ENCODE data around the gene XKR7.
"Not testable (repeated sequence)": the region's sequence is repeated elsewhere in the genome, so short reads cannot be mapped to it uniquely, and the experiment has no call there.

Gene XKR7, protein sequence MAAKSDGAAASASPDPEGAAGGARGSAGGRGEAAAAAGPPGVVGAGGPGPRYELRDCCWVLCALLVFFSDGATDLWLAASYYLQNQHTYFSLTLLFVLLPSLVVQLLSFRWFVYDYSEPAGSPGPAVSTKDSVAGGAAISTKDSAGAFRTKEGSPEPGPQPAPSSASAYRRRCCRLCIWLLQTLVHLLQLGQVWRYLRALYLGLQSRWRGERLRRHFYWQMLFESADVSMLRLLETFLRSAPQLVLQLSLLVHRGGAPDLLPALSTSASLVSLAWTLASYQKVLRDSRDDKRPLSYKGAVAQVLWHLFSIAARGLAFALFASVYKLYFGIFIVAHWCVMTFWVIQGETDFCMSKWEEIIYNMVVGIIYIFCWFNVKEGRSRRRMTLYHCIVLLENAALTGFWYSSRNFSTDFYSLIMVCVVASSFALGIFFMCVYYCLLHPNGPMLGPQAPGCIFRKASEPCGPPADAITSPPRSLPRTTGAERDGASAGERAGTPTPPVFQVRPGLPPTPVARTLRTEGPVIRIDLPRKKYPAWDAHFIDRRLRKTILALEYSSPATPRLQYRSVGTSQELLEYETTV

DNA sequence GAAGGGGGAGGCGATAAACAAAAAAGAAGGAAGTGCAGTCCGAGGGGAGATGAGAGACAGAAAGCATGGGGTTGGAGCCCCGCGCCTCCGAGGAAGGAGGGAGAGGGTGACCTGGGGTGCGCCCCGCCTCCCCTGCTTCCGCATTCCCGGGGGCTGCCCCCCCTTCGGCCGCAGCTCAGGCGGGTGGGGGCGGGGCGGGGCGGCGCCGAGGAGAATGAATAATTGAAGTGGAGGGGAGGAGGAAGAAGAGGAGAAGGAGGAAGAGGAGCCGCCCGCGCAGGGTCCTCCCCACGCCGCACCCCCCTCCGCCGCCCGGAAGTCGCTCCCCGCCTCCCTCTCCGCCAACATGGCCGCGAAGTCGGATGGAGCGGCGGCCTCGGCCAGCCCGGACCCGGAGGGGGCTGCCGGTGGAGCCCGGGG lies at the start of gene XKR7:
Gene XKR7, plus strand, starts transcription at position 322 of the 420 bp plus-strand sequence. Its CDS starts 25 bp downstream, at position 347.
- no peak for DNase-seq

DNA sequence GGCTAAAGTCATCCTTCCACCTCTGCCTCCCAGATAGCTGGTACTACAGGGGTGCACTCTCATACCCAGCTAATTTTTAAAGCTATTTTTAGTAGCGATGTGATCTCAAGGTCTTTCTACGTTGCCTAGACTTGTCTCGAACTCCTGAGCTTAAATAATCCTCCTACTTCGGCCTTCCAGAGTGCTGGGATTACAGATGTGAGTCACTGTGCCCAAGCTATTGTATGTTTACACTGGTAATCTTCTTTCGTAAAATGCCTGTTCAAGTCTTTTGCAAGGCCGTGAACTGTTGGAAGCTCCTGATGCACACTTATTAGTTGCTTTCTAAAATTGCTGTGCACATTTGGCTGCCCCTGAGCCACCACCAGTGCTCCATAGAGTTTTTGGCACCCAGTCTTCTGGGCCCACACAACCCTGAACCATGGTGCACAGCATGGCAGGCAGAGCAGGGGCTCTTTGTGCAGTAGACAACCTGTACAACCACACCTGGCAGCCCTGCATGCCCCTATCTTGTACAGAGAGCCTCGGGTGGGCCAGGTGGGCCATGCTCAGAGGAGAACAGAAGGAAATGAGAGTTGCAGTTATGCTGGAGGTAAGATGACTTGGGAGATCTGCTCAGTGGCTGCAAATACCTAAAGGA lies 49.4 kb upstream of the XKR7 start:
- DNase-seq, result no peak

DNA sequence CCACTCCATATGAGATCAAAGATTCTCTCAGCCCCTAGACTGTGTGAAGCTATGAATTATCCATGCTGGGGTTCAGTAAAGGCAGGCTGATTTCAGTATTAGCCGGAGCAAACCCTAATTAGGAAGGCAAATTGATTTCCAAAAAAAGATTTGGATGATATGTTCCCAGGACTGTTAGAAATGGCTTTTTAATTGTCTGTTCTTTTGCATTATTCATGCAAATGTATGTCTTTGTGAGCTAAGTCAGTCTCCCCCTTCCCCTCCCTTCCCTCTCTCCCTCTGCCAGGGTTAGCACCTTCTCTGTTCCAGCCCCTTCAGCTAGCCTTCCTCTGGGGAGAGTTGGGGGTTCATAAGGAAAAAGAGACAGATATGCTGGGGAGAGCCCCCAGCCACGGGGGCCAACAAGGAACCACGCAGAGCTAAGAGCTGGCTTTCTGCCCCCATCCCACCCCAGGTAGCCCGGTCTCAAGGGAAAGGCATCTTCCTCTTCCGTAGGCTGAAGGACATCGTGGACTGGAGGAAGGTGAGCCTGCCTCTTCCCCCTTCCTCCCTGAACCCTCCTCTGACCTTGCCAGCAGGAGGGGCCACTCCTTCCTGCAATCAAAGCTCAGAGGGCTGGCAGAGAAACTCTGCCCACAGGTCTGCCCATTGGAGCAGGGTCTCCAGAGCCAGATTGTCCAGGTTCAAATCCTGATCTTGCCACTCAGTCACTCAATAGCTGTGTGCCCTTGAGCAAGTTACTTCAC lies 48.4 kb upstream of the XKR7 start:
- DNase-seq, result no peak

DNA sequence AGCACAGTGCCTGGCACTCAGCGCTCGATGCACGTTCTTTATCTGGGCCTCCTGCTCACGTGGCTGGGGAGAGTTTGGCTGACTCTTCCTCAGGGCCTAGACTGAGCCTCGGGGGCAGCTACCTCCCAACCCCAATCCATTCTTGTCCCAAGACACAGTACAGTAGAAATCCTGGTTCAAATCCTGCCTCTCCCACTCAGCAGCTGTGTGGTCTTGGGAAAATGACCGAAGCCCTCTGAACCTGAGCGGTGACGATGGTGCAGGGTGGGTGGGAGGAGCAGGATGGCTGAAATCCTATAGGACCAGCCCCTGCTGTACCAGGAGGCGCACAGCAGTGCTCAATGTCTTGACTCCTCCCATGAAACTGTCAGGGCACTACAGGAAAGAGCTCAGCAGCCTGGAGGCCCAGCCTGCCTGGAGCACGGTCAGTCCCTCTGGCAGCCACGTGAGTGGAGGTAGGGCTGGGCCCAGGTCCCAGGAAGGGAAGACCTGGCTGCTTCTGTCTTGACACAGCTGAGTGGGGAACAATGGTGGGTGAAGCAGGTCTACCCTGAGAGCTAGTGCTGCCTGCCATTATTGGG lies 47.6 kb upstream of the XKR7 start:
- DNase-seq, result no peak

DNA sequence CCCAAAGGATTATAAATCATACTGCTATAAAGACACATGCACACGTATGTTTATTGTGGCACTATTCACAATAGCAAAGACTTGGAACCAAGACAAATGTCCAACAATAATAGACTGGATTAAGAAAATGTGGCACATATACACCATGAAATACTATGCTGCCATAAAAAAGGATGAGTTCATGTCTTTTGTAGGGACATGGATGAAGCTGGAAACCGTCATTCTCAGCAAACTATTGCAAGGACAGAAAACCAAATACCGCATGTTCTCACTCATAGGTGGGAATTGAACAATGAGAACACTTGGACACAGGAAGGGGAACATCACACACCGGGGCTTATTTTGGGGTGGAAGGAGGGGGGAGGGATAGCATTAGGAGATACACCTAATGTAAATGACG lies 46.5 kb upstream of the XKR7 start:
- DNase-seq, result not testable (repeated sequence)

DNA sequence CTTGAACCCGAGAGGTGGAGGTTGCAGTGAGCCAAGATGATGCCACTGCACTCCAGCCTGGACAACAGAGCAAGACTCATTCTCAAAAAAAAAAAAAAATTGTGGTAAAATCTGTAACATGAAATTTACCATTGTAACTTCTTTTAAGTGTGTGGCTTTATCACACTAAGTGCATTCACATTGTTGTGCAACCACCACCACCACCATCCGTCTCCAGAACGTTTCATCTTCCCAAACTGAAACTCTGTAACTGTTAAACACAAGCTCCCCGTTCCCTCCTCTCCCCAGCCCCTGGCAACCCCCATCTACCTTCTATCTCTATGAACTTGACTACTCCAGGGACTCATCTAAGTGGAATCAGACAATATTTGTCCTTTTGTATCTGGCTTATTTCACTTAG lies 45.8 kb upstream of the XKR7 start:
- DNase-seq, result no peak

DNA sequence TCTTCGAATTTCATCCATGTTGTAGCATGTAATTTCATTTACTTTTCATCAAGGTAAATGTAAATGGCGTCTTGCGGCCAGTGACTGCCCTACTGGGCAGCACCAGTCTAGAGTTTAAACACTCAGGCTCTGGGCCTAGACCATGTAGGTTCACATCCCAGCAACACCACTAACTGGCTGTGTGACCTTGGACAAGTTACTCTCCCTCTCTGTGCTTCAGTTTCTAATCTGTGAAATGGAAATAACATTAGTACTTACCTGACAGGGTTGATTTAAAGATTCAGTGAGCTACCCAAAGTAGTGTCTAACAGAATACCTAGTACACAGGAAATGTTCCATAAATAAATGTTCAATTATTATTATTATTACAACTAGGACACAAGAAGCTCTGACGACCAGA lies 45.4 kb upstream of the XKR7 start:
- no peak for DNase-seq

DNA sequence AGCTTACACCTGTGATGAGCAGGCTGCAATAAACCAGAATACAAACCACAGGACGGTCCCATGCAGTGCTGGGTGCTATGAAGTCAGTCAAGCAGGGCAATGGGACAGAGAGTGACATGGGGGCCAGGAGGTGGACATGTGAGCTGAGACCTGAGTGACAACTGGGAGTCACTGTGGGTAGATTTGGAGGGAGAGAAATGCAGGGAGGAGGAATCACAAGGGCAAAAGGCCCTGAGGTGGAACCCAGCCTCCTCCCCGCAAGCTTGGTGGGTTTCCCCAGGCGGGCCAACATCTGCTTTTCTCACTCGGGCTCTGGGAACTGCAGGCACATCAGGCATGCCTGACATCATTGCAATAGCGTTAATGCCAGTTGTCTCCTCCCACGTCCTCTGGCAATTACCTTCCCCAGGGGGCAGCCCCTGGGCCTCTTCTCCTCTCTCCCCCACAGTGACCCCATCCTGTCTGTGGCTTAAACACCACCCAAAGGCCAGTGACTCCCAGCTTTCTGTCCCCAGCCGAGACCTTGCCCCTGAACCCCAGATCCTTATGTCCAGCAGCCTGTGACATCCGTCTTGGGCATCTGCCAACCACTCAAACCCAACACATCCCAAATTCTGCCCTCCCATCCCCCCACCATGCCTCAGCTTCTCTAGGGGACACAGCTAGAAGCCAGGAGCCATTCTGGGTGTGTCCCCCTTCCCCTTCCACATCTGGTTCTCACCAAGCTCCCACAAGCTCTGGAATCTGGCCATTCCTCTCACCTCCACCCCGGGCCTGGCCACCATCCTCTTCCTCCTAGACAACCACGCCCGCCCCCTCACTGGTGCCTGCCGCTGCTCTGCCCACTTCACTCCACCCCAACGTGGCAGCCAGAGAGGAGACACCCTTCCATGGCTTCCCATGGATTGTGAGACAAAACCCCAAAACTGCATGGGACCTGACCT lies 44.3 kb upstream of the XKR7 start:
- no peak for DNase-seq

DNA sequence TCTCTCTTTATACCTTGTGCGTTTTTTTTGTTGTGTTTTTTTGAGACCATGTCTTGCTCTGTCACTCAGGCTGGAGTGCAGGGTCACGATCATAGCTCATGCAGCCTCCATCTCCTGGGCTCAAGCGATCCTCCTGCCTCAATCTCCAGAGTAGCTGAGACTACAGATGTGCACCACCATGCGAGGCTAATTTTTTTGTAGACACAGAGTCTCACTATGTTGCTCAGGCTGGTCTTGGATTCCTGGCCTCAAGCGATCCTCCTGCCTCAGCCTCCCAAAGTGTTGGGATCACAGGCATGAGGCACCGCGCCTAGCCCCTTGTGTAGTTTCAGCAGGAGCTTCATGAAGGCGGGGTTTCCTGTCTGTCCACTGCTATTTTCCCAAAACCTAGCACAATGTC lies 43.4 kb upstream of the XKR7 start:
- DNase-seq, result no peak

DNA sequence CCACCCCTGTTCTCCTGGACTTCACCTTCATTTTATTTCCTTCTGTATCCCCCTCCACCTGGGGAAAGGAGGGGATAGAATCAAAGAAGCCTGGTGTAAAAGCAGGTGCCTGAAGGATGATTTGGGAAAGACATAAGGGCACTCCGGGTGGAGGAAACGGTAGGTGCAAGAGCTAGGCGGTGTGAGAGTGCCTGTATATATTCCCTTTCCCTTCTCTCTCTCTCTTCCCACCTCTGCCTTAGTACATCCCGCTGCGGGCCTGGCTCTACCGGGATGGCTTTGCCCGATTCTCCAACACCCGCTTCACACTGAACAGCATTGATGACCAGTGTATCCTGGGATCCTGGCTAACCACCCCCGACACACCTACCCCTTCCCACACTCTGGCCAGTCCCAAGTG lies 42.3 kb upstream of the XKR7 start:
- DNase-seq, result no peak

DNA sequence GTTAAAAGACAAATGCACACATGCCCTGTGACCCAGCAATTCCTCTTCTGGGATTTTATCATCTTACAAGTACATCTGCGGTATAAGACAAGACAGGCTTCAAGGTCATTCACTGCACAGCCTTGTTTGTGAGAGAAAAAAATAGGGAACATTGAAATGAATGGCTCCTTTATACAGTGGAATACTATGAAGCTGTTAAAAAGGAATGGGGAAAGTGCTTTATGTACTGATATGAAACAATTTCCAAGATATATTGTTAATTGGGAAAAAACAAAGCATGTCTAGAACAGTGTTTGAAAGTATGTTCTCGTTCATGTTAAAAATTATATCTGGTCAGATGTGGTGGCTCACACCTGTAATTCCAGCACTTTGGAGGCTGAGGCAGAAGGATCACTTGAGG lies 41.5 kb upstream of the XKR7 start:
- DNase-seq, result no peak

DNA sequence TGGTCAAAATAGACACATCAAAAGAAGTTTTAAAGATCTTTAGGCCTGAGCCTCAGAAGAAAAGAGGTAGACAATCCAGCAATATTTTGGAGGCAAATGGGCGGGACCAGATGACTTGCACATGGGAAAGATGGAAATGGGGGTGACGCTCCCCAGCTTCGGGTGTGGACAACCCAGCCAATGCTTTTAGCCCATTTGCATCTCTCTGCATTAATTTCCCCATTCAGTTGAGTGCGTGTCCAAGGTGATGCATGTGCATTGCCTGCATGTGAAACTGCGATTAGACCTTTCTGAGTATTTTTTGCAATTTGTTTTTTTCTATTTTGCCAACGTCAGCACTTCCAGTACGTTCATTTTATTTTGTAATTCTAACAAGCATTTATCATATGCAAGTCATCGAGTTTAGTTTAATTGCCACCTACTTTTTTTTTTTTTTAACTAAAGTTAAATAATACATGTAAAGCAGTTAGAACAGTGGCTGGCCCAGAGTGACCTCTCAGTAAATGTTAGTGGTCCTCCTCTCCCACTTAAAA lies 40.3 kb upstream of the XKR7 start:
- no peak for DNase-seq

DNA sequence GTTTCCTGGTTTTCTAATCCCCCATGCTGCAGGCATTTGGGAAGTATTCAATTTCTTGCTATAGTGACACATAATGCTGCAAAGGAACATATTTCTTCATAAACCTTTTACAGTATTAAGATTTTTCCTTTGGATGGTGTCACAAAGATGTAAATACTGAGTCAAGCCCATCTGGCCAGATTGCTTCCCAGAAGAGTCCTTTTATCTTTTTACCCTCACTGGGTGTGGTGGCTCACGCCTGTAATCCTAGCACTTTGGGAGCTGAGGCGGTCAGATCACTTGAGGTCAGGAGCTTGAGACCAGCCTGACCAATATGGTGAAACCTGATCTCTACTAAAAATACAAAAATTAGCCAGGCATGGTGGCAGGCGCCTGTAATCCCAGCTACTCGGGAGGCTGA lies 38.3 kb upstream of the XKR7 start:
- DNase-seq, result not testable (repeated sequence)

DNA sequence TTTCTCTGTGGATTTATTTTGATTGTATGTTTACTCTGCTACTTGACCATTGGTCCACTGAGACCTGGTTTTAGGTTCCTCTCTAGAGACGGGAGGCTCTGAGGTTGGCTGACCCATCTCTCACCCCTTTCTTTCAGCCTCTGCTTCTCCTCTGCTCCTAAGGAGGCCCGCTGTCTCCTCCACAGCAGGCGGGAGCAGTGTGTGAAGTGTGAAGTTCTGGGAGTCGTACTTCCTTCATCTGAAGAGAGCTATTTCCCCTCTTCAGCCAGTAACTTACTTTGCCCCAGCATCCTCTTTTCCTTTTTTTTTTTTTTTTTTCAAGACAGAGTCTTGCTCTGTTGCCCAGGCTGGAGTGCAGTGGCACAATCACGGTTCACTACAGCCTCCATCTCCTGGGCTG lies 37.2 kb upstream of the XKR7 start:
- DNase-seq, result no peak

DNA sequence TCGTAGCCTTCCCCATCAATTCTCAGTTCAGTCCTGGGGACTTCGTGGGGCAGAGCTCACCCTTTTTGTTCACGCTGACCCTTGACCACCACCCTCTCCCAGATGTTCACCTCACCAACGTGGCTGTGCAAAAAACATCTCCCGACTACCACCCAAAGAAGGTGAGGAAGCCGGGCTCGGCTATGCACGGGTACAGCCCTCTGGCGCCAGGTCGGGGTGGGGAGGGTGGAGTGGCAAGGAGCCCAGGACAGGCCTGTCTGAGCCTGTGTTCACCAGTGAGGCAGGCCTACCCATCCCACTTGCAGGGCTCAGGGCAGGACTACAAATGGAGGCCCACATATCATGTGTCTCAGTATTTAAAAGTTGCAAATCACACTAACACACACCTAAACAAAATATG lies 34.3 kb upstream of the XKR7 start:
- DNase-seq, result no peak

DNA sequence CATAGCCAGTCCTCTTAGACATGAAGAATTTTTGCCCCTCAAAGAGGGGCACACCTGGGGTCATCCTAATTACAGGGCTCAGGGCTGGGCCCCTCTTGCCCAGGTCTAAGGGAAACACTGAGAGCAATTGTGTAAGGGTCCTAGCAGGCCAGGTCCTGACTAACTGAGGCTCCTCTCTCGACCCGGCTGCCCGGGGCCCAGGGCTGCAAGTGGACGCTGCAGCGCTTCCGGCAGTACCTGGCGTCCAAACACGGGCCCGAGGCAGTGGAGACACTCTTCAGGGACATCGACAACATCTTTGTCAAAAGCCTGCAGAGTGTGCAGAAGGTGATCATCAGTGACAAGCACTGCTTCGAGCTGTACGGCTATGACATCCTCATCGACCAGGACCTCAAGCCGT lies 33.5 kb upstream of the XKR7 start:
- no peak for DNase-seq

DNA sequence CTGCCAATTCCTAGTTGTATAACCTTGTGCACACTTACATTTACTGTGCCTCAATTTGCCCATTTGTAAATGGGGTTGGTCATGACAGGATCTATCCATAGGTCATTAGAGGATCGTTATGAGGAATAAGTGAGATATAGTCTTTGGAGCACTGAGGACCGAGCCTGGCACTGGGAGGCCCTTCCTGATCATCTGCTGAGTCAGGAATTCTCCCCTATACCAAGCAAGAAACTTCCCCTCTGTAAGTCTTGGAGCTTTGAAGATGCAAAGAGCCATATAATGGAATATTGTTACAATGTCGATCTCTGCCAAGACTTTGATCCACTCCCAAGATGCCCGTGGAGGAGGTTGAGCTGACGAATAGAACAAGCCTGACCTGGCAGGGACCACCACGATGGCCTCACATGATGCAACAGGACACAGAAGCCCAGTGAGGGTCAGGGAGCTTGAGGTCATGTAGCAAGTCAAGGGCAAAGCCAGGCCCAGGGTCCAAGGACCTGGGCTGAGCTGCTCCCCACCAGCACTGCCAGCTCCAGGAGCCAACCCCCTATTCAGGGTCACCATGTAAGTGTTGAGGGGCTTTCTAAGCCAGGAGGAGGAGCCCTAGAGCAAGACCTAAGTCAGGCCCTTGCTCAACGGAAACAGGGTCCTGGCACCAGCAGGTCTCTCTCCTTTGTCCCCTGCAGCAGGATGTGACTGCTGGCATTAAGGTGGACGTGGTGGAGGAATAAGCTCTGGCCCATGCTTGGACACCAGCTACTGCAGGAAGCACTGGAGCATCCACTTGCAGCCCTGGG lies 32.8 kb upstream of the XKR7 start:
- DNase-seq, result no peak

DNA sequence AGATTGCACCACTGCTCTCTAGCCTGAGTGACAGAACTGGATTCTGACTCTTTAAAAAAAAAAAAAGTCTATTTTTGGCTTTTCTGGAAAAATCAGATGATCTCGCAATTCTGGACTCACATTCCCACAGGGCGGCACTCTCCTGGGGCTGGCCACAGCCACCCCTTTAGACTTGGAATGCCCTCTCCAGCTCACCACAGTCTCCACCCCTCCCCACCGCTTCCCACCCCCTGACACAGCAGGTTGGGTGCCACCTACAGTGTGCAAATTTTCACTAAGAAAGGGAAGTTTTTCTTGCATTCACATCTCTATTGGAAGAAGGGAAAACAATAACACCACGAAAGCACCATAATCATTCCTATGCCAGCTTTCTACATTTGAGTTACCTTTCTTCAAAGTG lies 31.5 kb upstream of the XKR7 start:
- no peak for DNase-seq

DNA sequence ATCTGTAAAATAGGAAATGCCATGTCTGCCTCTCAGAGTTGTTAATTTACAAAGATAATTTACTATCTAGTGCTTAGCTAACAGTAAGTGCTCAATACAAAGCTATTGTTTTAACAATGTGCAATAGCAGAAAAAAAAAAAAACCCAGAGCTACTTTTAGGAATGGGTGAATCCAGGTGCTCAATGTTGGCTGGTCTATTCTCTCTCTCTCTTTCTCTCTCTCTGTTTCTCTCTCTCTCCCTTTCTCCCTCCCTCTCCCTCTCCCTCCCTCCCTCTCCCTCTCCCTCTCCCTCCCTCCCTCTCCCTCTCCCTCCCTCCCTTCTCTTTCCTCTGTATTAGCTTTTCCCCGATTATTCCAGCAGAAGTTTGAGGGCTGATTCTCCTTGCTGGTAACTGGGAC lies 30.1 kb upstream of the XKR7 start:
- DNase-seq, result no peak

DNA sequence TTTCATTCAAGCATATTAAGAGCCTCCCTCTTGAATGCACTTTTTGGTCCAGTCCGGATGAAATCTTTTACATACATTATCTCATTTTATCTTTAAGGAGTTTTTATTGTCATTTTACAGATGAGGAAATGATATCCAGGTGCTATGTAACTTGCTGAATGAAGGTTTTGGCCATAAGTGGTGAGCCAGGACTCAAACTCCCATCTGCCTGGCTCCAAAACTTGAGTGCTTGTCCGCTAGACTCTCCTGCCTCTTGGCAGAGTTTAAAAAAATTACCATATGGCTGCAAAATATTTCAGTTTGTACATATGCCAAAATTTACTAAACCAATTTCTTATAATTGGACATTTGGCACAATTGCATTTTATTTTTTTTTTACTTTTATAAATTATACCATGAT lies 28.3 kb upstream of the XKR7 start:
- DNase-seq, result no peak

DNA sequence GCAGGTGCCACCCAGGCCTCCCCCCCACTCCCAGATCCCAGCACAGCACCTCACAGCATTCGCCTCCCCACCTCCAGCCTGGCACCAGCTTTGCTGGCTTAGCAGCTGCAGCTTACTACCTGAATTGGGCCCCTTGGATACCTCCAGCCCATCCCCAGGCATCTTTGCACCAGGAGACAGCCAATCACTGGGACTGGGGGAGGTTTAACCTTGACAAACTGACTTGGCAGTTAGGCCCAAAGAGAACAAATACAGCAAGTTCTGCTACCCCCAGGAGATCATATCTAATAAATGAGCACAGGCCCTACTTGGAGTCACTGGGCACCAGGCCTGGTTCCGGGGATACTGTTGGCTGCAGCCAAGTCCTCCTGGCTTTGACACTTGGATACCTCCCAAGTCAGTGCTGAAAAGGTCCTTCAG lies 24.9 kb upstream of the XKR7 start:
- no peak for DNase-seq

Measured in NCI-H1048 (cell line).